K562 (cell line): Measurements from ENCODE around the gene DENND2A. TPM values are rescaled to one million over a fixed set of nuclear protein-coding genes. Genes with fewer than 3 reads are reported as not detected.

Source experiments
- ATAC-seq: fragments of 200-7000 bp; cut with Tn5 transposase; 3 replicates; pipeline ENCODE4 v1.9.1; 2020; ENCODE audit warnings: moderate library complexity
- Bru-seq: library from RNA; stranded (reverse); fragments of 400-500 nt; gene quantifications from one replicate; lab custom pipeline; 2021; lab: Mats Ljungman, UMichigan
- BruChase-seq, 2 experiments: library from RNA; stranded (reverse); fragments of 400-500 nt; gene quantifications; one replicate each; lab custom pipeline; 2021; lab: Mats Ljungman, UMichigan
- BruUV-seq: library from RNA; stranded (reverse); fragments of 400-500 nt; replicated peaks from 2 replicates; lab custom pipeline; 2021; lab: Mats Ljungman, UMichigan
- CTCF ChIA-PET: fragments of 300-600 bp; formaldehyde crosslinking; extraction: SDS; loops from one replicate; lab custom pipeline; 2021; ENCODE audit warnings: low intra/inter-chr PET ratio; lab: Yijun Ruan, JAX
- POLR2A ChIA-PET: fragments of 300-600, 350-650 bp; sonication (Branson Sonifier 250); formaldehyde crosslinking; extraction: SDS; loops from one replicate; lab custom pipeline; 2021; ENCODE audit warnings: antibody characterized with exemption, inconsistent platforms; lab: Yijun Ruan, JAX
- DNase-seq, 4 experiments: peaks; one replicate each; pipeline versions ENCODE4 v3.0.0 to v3.0.0-alpha.2; 2011 to 2018; ENCODE audit warnings: low spot score in 3 of 4, mixed read lengths in 3 of 4; ENCODE audit errors: extremely low read depth in 1 of 4
- FAIRE-seq: peaks from 2 replicates; lab custom pipeline; 2011; peaks lifted over from hg19 to GRCh38; lab: Jason Lieb, UNC
- H2AFZ ChIP-seq: 2 replicates; pipeline ENCODE4 v1.6.0; 2011; ENCODE audit warnings: low read depth, low read length, control low read depth, inconsistent platforms
- H3K27ac ChIP-seq: fragments of 200-600 bp; 3 replicates; pipeline ENCODE4 v1.8.0; 2011; ENCODE audit warnings: low read depth, mild to moderate bottlenecking, control low read depth, inconsistent platforms, low read length, moderate library complexity, mixed read lengths; ENCODE audit errors: extremely low read depth
- H3K27me3 ChIP-seq, 2 experiments: fragments of 300-600 bp in 1 of 2; 2 replicates in 1 of 2; 3 replicates in 1 of 2; pipeline versions ENCODE4 v1.6.0 to v1.8.0; 2011; ENCODE audit warnings: inconsistent platforms in 2 of 2, low read length in 2 of 2, mild to moderate bottlenecking in 1 of 2, mixed read lengths in 1 of 2, moderate library complexity in 1 of 2; ENCODE audit not compliant: control insufficient read depth in 2 of 2, insufficient read depth in 2 of 2
- H3K36me3 ChIP-seq: fragments of 300-600 bp; 3 replicates; pipeline ENCODE4 v1.8.0; 2011; ENCODE audit warnings: mild to moderate bottlenecking, low read length, inconsistent platforms; ENCODE audit not compliant: control insufficient read depth, insufficient read depth
- H3K4me1 ChIP-seq, 2 experiments: fragments of 200-600 bp in 1 of 2; replicated peaks in 1 of 2; 2 replicates in 1 of 2; 3 replicates in 1 of 2; pipeline versions ENCODE4 v1.5.1 to v1.8.0; 2011; ENCODE audit warnings: inconsistent platforms in 2 of 2, low read length in 2 of 2, mild to moderate bottlenecking in 1 of 2, mixed read lengths in 1 of 2, moderate library complexity in 1 of 2; ENCODE audit not compliant: control insufficient read depth in 2 of 2, insufficient read depth in 2 of 2
- H3K4me2 ChIP-seq: 2 replicates; pipeline ENCODE4 v1.6.1; 2011; ENCODE audit warnings: low read length, control low read depth, inconsistent platforms, mixed read lengths; ENCODE audit not compliant: insufficient read depth
- H3K4me3 ChIP-seq: fragments of 200-600 bp; sonication (generic), shearing (Covaris generic); 2 replicates; pipeline ENCODE4 v1.5.1; 2016; ENCODE audit warnings: control low read depth, inconsistent platforms
- H3K79me2 ChIP-seq: fragments of 200-600 bp; 3 replicates; pipeline ENCODE4 v1.8.0; 2011; ENCODE audit warnings: low read length, inconsistent platforms; ENCODE audit not compliant: control insufficient read depth, insufficient read depth
- H3K9ac ChIP-seq, 2 experiments: 2 replicates each; pipeline versions ENCODE4 v1.6.0 to v1.6.1; 2011; ENCODE audit warnings: low read depth in 2 of 2, low read length in 2 of 2, control low read depth in 1 of 2, inconsistent platforms in 1 of 2, mild to moderate bottlenecking in 1 of 2, mixed read lengths in 1 of 2; ENCODE audit not compliant: insufficient read depth in 1 of 2
- H3K9me1 ChIP-seq: one replicate; pipeline ENCODE4 v1.6.0; 2011; ENCODE audit warnings: inconsistent platforms, mild to moderate bottlenecking, low read length, moderate library complexity; ENCODE audit not compliant: control insufficient read depth, insufficient read depth
- H3K9me3 ChIP-seq: replicated peaks from 2 replicates; pipeline ENCODE4 v1.5.1; 2011; ENCODE audit warnings: low read depth, low read length, inconsistent platforms; ENCODE audit not compliant: control insufficient read depth, insufficient read depth
- H4K20me1 ChIP-seq: replicated peaks from 2 replicates; pipeline ENCODE4 v1.6.1; 2011; ENCODE audit warnings: low read length, inconsistent platforms, mixed read lengths; ENCODE audit not compliant: control insufficient read depth, insufficient read depth
- CBX2 ChIP-seq: fragments of 200-600 bp; sonication (generic); IDR thresholded peaks from one replicate; pipeline ENCODE4 v1.6.1; 2012; ENCODE audit warnings: mild to moderate bottlenecking, low read length, inconsistent platforms; ENCODE audit not compliant: insufficient read depth, poor library complexity, severe bottlenecking
- NFIX ChIP-seq: fragments of 250-450 bp; sonication (Bioruptor Pico); IDR thresholded peaks from 2 replicates; pipeline ENCODE4 v1.4.0; 2020; ENCODE audit warnings: low read depth, mild to moderate bottlenecking, moderate library complexity
- SAFB ChIP-seq: fragments of 200-400 bp; formaldehyde crosslinking; IDR thresholded peaks from 2 replicates; pipeline ENCODE4 v1.6.1; 2017; ENCODE audit warnings: low read depth, low read length, borderline replicate concordance
- WGBS: fragments of 100-300 bp; shearing (Covaris generic); methylation state at CpG from one replicate; pipeline ENCODE4 v1.1.6; 2016; ENCODE audit warnings: low coverage, mixed read lengths; ENCODE audit not compliant: insufficient coverage; ENCODE audit errors: missing lambda C conversion rate; 5-methylcytosine and 5-hydroxymethylcytosine counted together
- in situ Hi-C: fragments of 300-500 bp; cut with MboI; formaldehyde crosslinking; loops from 4 replicates; pipeline ENCODE4 v1.15.0; 2018; ENCODE audit warnings: inconsistent platforms, mixed read lengths
- intact Hi-C: fragments of 100-400 bp; cut with micrococcal nuclease; formaldehyde crosslinking; loops from 2 replicates; pipeline ENCODE4 v1.14.2; 2022
- long read RNA-seq, 3 experiments: library from polyadenylated mRNA in 2 of 3; library from RNA in 1 of 3; unstranded in 2 of 3; stranded (forward) in 1 of 3; transcript quantifications; one replicate each; pipeline ENCODE4 v2.0.0, GENCODE V29; 2019 to 2022
- polyA minus RNA-seq, 3 experiments: library from RNA; depleted of rRNA, polyadenylated mRNA; stranded (reverse); fragments of >200 nt; gene quantifications; 2 replicates each; pipeline ENCODE4 v1.2.3, GENCODE V29; 2011
- polyA plus RNA-seq, 8 experiments: library from polyadenylated mRNA; depleted of rRNA in 4 of 8; stranded (reverse) in 5 of 8; unstranded in 3 of 8; fragments of >200 nt; fragmentation: Nextera tagmentation in 2 of 8; fragmentation: Illumina TruSeq in 1 of 8; extraction: Ambion mirVana in 2 of 8; extraction: Trizol in 1 of 8; gene quantifications; 2 replicates each; pipeline versions ENCODE4 v1.2.1 to v1.2.3, GENCODE V29; 2011 to 2014; ENCODE audit warnings: inconsistent platforms in 1 of 8, missing spikeins in 1 of 8
- total RNA-seq, 7 experiments: library from RNA; depleted of rRNA in 6 of 7; stranded (reverse); fragments of >200 nt in 6 of 7; fragmentation: Illumina TruSeq in 2 of 7; extraction: Trizol in 2 of 7; gene quantifications; 2 replicates each; pipeline versions ENCODE4 v1.2.1 to v1.2.3, GENCODE V29; 2011 to 2021; ENCODE audit warnings: low replicate concordance in 1 of 7

Gene DENND2A, protein sequence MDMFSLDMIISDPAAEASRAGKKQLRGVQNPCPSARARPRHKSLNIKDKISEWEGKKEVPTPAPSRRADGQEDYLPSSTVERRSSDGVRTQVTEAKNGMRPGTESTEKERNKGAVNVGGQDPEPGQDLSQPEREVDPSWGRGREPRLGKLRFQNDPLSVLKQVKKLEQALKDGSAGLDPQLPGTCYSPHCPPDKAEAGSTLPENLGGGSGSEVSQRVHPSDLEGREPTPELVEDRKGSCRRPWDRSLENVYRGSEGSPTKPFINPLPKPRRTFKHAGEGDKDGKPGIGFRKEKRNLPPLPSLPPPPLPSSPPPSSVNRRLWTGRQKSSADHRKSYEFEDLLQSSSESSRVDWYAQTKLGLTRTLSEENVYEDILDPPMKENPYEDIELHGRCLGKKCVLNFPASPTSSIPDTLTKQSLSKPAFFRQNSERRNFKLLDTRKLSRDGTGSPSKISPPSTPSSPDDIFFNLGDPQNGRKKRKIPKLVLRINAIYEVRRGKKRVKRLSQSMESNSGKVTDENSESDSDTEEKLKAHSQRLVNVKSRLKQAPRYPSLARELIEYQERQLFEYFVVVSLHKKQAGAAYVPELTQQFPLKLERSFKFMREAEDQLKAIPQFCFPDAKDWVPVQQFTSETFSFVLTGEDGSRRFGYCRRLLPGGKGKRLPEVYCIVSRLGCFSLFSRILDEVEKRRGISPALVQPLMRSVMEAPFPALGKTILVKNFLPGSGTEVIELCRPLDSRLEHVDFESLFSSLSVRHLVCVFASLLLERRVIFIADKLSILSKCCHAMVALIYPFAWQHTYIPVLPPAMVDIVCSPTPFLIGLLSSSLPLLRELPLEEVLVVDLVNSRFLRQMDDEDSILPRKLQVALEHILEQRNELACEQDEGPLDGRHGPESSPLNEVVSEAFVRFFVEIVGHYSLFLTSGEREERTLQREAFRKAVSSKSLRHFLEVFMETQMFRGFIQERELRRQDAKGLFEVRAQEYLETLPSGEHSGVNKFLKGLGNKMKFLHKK
- total RNA-seq (2011; cell fraction: chromatin; rRNA removed; ENCODE audit: low replicate concordance): not detected in 2 replicates
- total RNA-seq (2011; cell fraction: nucleolus; rRNA removed): not detected in 2 replicates
- total RNA-seq (2011; cell fraction: nucleoplasm; rRNA removed): not detected in 2 replicates
- total RNA-seq (2014; rRNA removed) (not detected in 2 replicates), total RNA-seq (2014; rRNA removed; fragmentation: Illumina TruSeq; extraction: Trizol) (not detected in 2 replicates), total RNA-seq (2015; rRNA removed; fragmentation: Illumina TruSeq; extraction: Trizol) (not detected in 2 replicates), total RNA-seq (2021) (0.16 TPM in 1 of 2 replicates, not detected in the other), polyA plus RNA-seq (2011; rRNA removed) (not detected in 2 replicates), polyA plus RNA-seq (2014; fragmentation: Illumina TruSeq; extraction: Trizol) (not detected in 2 replicates), polyA plus RNA-seq (2014; fragmentation: Nextera tagmentation; extraction: Ambion mirVana) (not detected), polyA plus RNA-seq (2014; rRNA removed) (not detected in 2 replicates), polyA minus RNA-seq (2011; rRNA and poly(A)+ RNA removed) (not detected in 2 replicates), Bru-seq, nascent RNA (percentile 4 among the genes with signal in this experiment), BruChase-seq, experiment 1, labeled RNA remaining after a 2-hour chase (percentile 8 among the genes with signal in this experiment), BruChase-seq, experiment 2, labeled RNA remaining after a 6-hour chase (percentile 9 among the genes with signal in this experiment)
- polyA plus RNA-seq (2011; cell fraction: cytosol; rRNA removed): not detected in 2 replicates
- polyA plus RNA-seq (2011; cell fraction: nucleus; rRNA removed): 0.18 TPM in 1 of 2 replicates, not detected in the other
- not detected in 2 replicates for polyA plus RNA-seq (2012)
- polyA minus RNA-seq (2011; cell fraction: cytosol; rRNA and poly(A)+ RNA removed): not detected in 2 replicates
- polyA minus RNA-seq (2011; cell fraction: nucleus; rRNA and poly(A)+ RNA removed): not detected in 2 replicates
- long read RNA-seq, experiment 1: 0 reads
- long read RNA-seq, experiment 2: 0 reads
- long read RNA-seq, experiment 3: 0 reads

DNA sequence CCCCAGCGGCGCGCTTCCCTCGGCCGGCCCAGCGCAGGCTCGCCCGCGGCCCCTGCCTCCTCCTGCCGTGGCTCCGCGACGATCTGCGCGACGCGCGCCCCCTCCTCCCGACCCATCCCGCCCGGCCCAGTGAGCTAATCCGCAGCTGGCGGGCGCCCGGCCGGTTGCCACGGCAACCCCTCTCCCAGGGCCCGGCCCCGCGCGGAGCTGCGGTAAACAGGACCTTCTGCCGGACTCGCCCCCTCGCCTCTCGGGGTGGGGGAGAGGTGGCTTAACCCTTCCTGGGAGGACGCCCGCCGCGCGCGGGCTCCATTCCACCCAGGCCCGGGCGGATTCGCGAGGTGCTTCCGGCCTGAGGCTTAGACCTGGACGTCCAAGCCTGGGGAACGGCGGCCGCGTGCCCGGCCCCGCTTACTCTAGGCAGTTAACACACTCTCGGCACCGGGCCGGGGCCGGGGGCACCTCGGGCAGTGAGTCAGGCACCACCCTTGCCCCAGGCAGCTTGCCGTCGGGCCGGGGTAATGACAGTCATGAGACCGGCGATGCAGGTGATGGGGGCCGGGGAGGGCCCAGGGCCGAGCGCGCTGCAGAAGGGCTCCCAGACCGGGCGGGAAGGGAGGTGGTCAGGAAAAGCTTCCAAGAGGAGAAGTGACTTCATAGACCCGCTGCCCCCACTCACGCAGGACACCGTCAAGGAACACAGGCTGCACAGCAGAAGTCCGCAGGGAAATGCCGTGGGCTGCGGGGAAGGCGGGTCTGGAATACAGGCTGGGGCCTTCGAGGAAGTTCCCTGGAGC is at the start of gene DENND2A:
Gene DENND2A (minus strand): TSS at position 87 of the 797 bp plus-strand sequence. CDS start 38,416 bp downstream, outside the sequence.
- Histone ChIP-seq H3K79me2 (no peaks in the 10 kb centered on the region), H3K9me3 (no peaks in the 10 kb centered on the region), H2AFZ (no peak within 1 kb of the TSS), H3K9me1 (no peaks in the 10 kb centered on the region), H3K9ac (no peak within 1 kb of the TSS), H3K27ac (no peak within 1 kb of the TSS), H3K4me1 (peaks cover 0 to 16% of the 10 kb centered on the region in 2 experiments; a peak in 2 of 5 replicates), H3K4me3 (no peak within 1 kb of the TSS), H4K20me1 (peaks cover 13% of the 10 kb centered on the region), H3K36me3 (no peaks in the 10 kb centered on the region), H3K27me3 (peaks cover 54 to 92% of the 10 kb centered on the region in 2 experiments), H3K4me2 (no peak within 1 kb of the TSS)
- DNase-seq: peak in 2 of 4 experiments; percentile 46 to 56
- ChIA-PET POLR2A (interaction anchor here (0.7 kb wide), 2 partner anchors 20 to 51 kb away, joined by 3 read pairs; no protein-coding TSS in a partner anchor), CTCF (no interaction called here)
- TF ChIP-seq CBX2 (peak; percentile 17), NFIX (CRISPR knock-in tag) (no peak), SAFB (0 out of 2 replicates have a peak, but pooled peaks have one; percentile 19)
- no TSS peak for BruUV-seq
- 25% methylated on average over 56 of the region's 78 CpGs for WGBS
- no peak for FAIRE-seq
- in situ Hi-C loops: no loop called here
- no peak for ATAC-seq
- intact Hi-C loops: no loop called here
